H1 (cell line): Measurements from ENCODE around the gene SPATA21. TPM values are rescaled to one million over a fixed set of nuclear protein-coding genes. Genes with fewer than 3 reads are reported as not detected.

Experiments
- CTCF ChIA-PET: fragments of 300-600 bp; sonication (Branson Sonifier 250); formaldehyde crosslinking; loops from one replicate; lab custom pipeline; 2021; ENCODE audit not compliant: partially characterized antibody; lab: Charles Lee
- POLR2A ChIA-PET: fragments of 300-600 bp; sonication (Branson Sonifier 250); formaldehyde crosslinking; loops from one replicate; lab custom pipeline; 2021; ENCODE audit warnings: inconsistent platforms; ENCODE audit not compliant: partially characterized antibody; lab: Charles Lee
- DNase-seq, 2 experiments: peaks; one replicate each; pipeline versions ENCODE4 v3.0.0 to v3.0.0-alpha.2; 2010 to 2022; ENCODE audit warnings: low spot score in 2 of 2, low read depth in 1 of 2, mixed read lengths in 1 of 2
- FAIRE-seq: peaks from 2 replicates; lab custom pipeline; 2011; peaks lifted over from hg19 to GRCh38; lab: Jason Lieb, UNC
- H2AFZ ChIP-seq: 2 replicates; pipeline ENCODE4 v1.8.1; 2012; ENCODE audit warnings: low read length, inconsistent platforms
- H2AK5ac ChIP-seq: 2 replicates; pipeline ENCODE4 v1.6.1; 2013; ENCODE audit warnings: low read depth, low read length
- H2BK120ac ChIP-seq: replicated peaks from 2 replicates; pipeline ENCODE3; 2013; ENCODE audit warnings: low read depth, low read length, inconsistent platforms
- H2BK12ac ChIP-seq: 2 replicates; pipeline ENCODE4 v1.6.1; 2013; ENCODE audit warnings: low read depth, low read length
- H2BK15ac ChIP-seq: 2 replicates; pipeline ENCODE4 v1.6.1; 2013; ENCODE audit warnings: low read length
- H2BK20ac ChIP-seq: 2 replicates; pipeline ENCODE4 v1.6.1; 2013; ENCODE audit warnings: low read length
- H2BK5ac ChIP-seq: 2 replicates; pipeline ENCODE4 v1.6.1; 2013; ENCODE audit warnings: low read depth, low read length
- H3K14ac ChIP-seq: 2 replicates; pipeline ENCODE4 v1.6.1; 2013; ENCODE audit warnings: inconsistent platforms; ENCODE audit not compliant: insufficient read length
- H3K18ac ChIP-seq: 2 replicates; pipeline ENCODE4 v1.6.1; 2013; ENCODE audit warnings: low read length; ENCODE audit errors: extremely low read depth
- H3K23ac ChIP-seq: 2 replicates; pipeline ENCODE4 v1.6.1; 2013; ENCODE audit warnings: inconsistent platforms; ENCODE audit not compliant: insufficient read length
- H3K23me2 ChIP-seq: 2 replicates; pipeline ENCODE4 v1.6.1; 2013; ENCODE audit warnings: low read depth, low read length
- H3K27ac ChIP-seq: 2 replicates; pipeline ENCODE4 v1.6.1; 2011; ENCODE audit warnings: low read depth, low read length, inconsistent platforms
- H3K27me3 ChIP-seq, 4 experiments: replicated peaks in 1 of 4; 1 replicate in 1 of 4; 2 replicates in 3 of 4; pipeline versions ENCODE4 v1.6.1 to v1.8.1; 2011 to 2013; ENCODE audit warnings: low read length in 3 of 4, mild to moderate bottlenecking in 3 of 4, inconsistent platforms in 2 of 4, mixed read lengths in 2 of 4, moderate library complexity in 1 of 4; ENCODE audit not compliant: control insufficient read depth in 3 of 4, insufficient read depth in 3 of 4; ENCODE audit errors: extremely low read depth in 1 of 4
- H3K36me3 ChIP-seq, 4 experiments: 2 replicates each; pipeline versions ENCODE4 v1.6.1 to v1.8.1; 2011 to 2013; ENCODE audit warnings: mild to moderate bottlenecking in 4 of 4, low read length in 3 of 4, moderate library complexity in 2 of 4, control low read depth in 1 of 4, inconsistent platforms in 1 of 4; ENCODE audit not compliant: insufficient read depth in 4 of 4, control insufficient read depth in 2 of 4
- H3K4ac ChIP-seq: replicated peaks from 2 replicates; pipeline ENCODE3; 2013; ENCODE audit warnings: low read length, low read depth, mixed read lengths, inconsistent platforms; ENCODE audit not compliant: insufficient read length
- H3K4me1 ChIP-seq, 4 experiments: replicated peaks in 1 of 4; 1 replicate in 1 of 4; 2 replicates in 3 of 4; pipeline versions ENCODE4 v1.6.1 to v1.8.1; 2011 to 2013; ENCODE audit warnings: low read length in 3 of 4, inconsistent platforms in 2 of 4, mixed read lengths in 1 of 4; ENCODE audit not compliant: insufficient read depth in 4 of 4, control insufficient read depth in 3 of 4
- H3K4me2 ChIP-seq, 2 experiments: 2 replicates each; pipeline versions ENCODE4 v1.6.1 to v1.8.1; 2011 to 2013; ENCODE audit warnings: low read depth in 2 of 2, low read length in 2 of 2, control low read depth in 1 of 2, inconsistent platforms in 1 of 2, mild to moderate bottlenecking in 1 of 2; ENCODE audit not compliant: insufficient read depth in 1 of 2
- H3K4me3 ChIP-seq, 4 experiments: fragments of 200-600, 300-600 bp in 1 of 4; sonication (generic), shearing (Covaris generic), sonication (Bioruptor Twin) in 1 of 4; 2 replicates each; pipeline versions ENCODE4 v1.5.1 to v1.8.1; 2011 to 2016; ENCODE audit warnings: low read length in 4 of 4, low read depth in 3 of 4, control low read depth in 2 of 4, inconsistent platforms in 2 of 4, mild to moderate bottlenecking in 2 of 4, mixed read lengths in 1 of 4, moderate library complexity in 1 of 4; ENCODE audit not compliant: insufficient read depth in 2 of 4; ENCODE audit errors: extremely low read depth in 1 of 4
- H3K56ac ChIP-seq: replicated peaks from 2 replicates; pipeline ENCODE3; 2013; ENCODE audit warnings: low read depth, mild to moderate bottlenecking, mixed read lengths, low read length, inconsistent platforms; ENCODE audit not compliant: insufficient read length
- H3K79me1 ChIP-seq: 2 replicates; pipeline ENCODE4 v1.6.1; 2013; ENCODE audit warnings: low read depth, low read length, control low read depth
- H3K79me2 ChIP-seq, 2 experiments: 2 replicates each; pipeline versions ENCODE4 v1.6.1 to v1.8.1; 2012 to 2013; ENCODE audit warnings: low read length in 2 of 2, mild to moderate bottlenecking in 2 of 2, inconsistent platforms in 1 of 2; ENCODE audit not compliant: insufficient read depth in 2 of 2, control insufficient read depth in 1 of 2
- H3K9ac ChIP-seq, 4 experiments: replicated peaks in 1 of 4; 1 replicate in 1 of 4; 2 replicates in 3 of 4; pipeline versions ENCODE4 v1.6.1 to v1.8.1; 2011 to 2013; ENCODE audit warnings: low read depth in 3 of 4, low read length in 3 of 4, control low read depth in 2 of 4, mild to moderate bottlenecking in 2 of 4, moderate library complexity in 2 of 4, inconsistent platforms in 1 of 4; ENCODE audit errors: extremely low read depth in 1 of 4
- H3K9me3 ChIP-seq, 2 experiments: 2 replicates each; pipeline versions ENCODE4 v1.6.1 to v1.8.1; 2012 to 2013; ENCODE audit warnings: mild to moderate bottlenecking in 2 of 2, moderate library complexity in 2 of 2, control low read depth in 1 of 2, inconsistent platforms in 1 of 2, low read depth in 1 of 2, low read length in 1 of 2, mixed read lengths in 1 of 2; ENCODE audit not compliant: insufficient read depth in 2 of 2
- H4K20me1 ChIP-seq, 2 experiments: replicated peaks in 1 of 2; 2 replicates each; pipeline versions ENCODE3 to v1.8.1; 2011 to 2013; ENCODE audit warnings: inconsistent platforms in 2 of 2, low read length in 2 of 2, mild to moderate bottlenecking in 1 of 2; ENCODE audit not compliant: insufficient read depth in 2 of 2, control insufficient read depth in 1 of 2
- H4K5ac ChIP-seq: 2 replicates; pipeline ENCODE4 v1.6.1; 2013; ENCODE audit warnings: low read length, low read depth, mixed read lengths, inconsistent platforms; ENCODE audit not compliant: insufficient read length
- H4K8ac ChIP-seq: 2 replicates; pipeline ENCODE4 v1.8.0; 2013; ENCODE audit warnings: mild to moderate bottlenecking, moderate library complexity, low read length, inconsistent platforms; ENCODE audit not compliant: insufficient read depth; ENCODE audit errors: extremely low read depth
- H4K91ac ChIP-seq: replicated peaks from 2 replicates; pipeline ENCODE3; 2013; ENCODE audit warnings: low read length, mixed read lengths, inconsistent platforms; ENCODE audit not compliant: insufficient read length
- KDM4A ChIP-seq: IDR thresholded peaks from one replicate; pipeline ENCODE4 v1.7.1; 2012; ENCODE audit warnings: low read depth, mild to moderate bottlenecking, moderate library complexity, low read length, inconsistent platforms; ENCODE audit not compliant: severe bottlenecking
- RFX5 ChIP-seq: IDR thresholded peaks from 2 replicates; pipeline ENCODE4 v1.6.1; 2011; ENCODE audit warnings: low read depth, low read length, improper control_type of control experiment, borderline replicate concordance
- SIRT6 ChIP-seq: IDR thresholded peaks from one replicate; pipeline ENCODE4 v1.7.1; 2012; ENCODE audit warnings: low read length, inconsistent platforms
- TAF7 ChIP-seq: optimal IDR thresholded peaks from 2 replicates; pipeline ENCODE3; 2011; ENCODE audit warnings: low read depth, mild to moderate bottlenecking, inconsistent platforms, low read length, moderate library complexity, borderline replicate concordance
- WGBS, 2 experiments: shearing (Covaris generic) in 1 of 2; methylation state at CpG; one replicate each; pipeline versions ENCODE4 v1.1.6 to v1.1.7; 2013 to 2015; ENCODE audit warnings: low lambda C conversion rate in 2 of 2, mixed read lengths in 2 of 2, inconsistent platforms in 1 of 2, low coverage in 1 of 2, missing lambda C conversion rate in 1 of 2; ENCODE audit not compliant: insufficient replicate concordance in 2 of 2, insufficient coverage in 1 of 2, insufficient read length in 1 of 2; ENCODE audit errors: extremely low coverage in 1 of 2, missing lambda C conversion rate in 1 of 2; 5-methylcytosine and 5-hydroxymethylcytosine counted together
- polyA plus RNA-seq, 7 experiments: library from polyadenylated mRNA; depleted of rRNA in 3 of 7; stranded (reverse) in 5 of 7; unstranded in 2 of 7; fragments of >200 nt in 5 of 7; fragments of 200-250 nt in 2 of 7; gene quantifications; 1 replicate in 5 of 7; 2 replicates in 1 of 7; 4 replicates in 1 of 7; pipeline versions ENCODE4 v1.2.1 to v1.2.3, GENCODE V29; 2011 to 2013; ENCODE audit warnings: missing spikeins in 2 of 7, mixed read lengths in 2 of 7
- total RNA-seq: library from RNA; stranded (reverse); fragmentation: NEBNext Ultra II Directional; extraction: Animal tissue kit (Norgen Biotek cat#: 25700); gene quantifications from 2 replicates; pipeline ENCODE4 v1.2.1, GENCODE V29; 2021
- TF ChIP-seq, protein P1 (sequence below): IDR thresholded peaks from 2 replicates; pipeline ENCODE4 v1.6.1; 2011; ENCODE audit warnings: low read length, improper control_type of control experiment
- TF ChIP-seq, protein P2 (sequence below): IDR thresholded peaks from 2 replicates; pipeline ENCODE4 v1.6.1; 2012; ENCODE audit warnings: low read length, inconsistent platforms

The SPATA21 gene
- total and polyA plus RNA-seq, 2 of the 8 experiments (the other 6 are each of a cell fraction or from before 2014, with no cell fraction given) = not detected

DNA sequence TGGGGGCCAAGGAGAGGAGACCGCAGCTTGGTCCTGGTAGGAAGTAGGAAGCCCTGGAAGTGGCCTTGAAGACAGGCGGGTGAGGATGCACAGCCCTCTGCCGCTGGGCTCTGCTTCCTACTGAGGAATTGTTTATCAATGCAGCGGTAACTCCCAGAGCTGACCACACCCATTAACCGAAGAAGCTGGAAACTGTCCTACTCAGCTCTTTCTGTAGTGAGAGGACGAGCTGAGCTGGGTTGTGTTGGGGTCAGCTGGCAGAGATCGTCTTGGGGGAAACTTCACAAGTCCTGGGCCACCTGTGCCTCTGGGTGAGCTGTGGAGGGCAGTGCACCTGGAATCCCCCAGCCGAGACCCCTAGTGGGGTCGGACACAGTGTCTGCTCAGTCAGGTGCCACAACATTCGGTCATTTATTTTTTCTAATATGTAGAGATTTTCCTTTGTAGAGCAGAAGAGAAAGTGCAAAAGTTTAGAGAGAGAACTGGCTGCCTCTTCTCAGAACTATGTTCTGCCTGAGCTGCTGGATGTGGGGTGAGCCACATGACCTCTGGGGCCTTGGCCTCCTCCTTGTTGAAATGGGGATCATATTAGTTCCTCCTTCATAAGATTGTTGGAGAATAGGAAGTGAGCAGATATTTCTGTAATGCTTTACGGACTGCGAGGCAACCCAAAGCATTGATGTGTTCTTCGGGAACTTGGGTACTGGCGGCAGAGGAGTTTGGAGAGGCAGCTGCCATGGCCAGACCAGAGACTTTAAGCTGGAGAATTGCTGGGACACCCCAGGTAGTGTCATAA is 6.9 kb upstream of the SPATA21 start:
- no peak overlapping the region for H3K4me3 ChIP-seq
- no peak overlapping the region for H3K27ac ChIP-seq
- no peak overlapping the region for H3K9ac ChIP-seq
- H3K14ac ChIP-seq = no peak overlapping the region
- H2BK20ac ChIP-seq = no peak overlapping the region
- TF ChIP-seq RFX5 (no peak), SIRT6 (no peak), TAF7 (no peak), KDM4A (no peak)
- TF ChIP-seq, protein P1, sequence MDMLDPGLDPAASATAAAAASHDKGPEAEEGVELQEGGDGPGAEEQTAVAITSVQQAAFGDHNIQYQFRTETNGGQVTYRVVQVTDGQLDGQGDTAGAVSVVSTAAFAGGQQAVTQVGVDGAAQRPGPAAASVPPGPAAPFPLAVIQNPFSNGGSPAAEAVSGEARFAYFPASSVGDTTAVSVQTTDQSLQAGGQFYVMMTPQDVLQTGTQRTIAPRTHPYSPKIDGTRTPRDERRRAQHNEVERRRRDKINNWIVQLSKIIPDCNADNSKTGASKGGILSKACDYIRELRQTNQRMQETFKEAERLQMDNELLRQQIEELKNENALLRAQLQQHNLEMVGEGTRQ = no peak
- TF ChIP-seq, protein P2, sequence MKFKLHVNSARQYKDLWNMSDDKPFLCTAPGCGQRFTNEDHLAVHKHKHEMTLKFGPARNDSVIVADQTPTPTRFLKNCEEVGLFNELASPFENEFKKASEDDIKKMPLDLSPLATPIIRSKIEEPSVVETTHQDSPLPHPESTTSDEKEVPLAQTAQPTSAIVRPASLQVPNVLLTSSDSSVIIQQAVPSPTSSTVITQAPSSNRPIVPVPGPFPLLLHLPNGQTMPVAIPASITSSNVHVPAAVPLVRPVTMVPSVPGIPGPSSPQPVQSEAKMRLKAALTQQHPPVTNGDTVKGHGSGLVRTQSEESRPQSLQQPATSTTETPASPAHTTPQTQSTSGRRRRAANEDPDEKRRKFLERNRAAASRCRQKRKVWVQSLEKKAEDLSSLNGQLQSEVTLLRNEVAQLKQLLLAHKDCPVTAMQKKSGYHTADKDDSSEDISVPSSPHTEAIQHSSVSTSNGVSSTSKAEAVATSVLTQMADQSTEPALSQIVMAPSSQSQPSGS = no peak
- no peak for FAIRE-seq
- no peak overlapping the region for H2BK120ac ChIP-seq
- no peak overlapping the region; the same call in 1 of the 2 replicates for H4K8ac ChIP-seq
- peaks cover 0 to 27% (median 8%) of the 10 kb centered on the region in 4 experiments; a peak in 6 of 8 replicates for H3K36me3 ChIP-seq
- CTCF ChIA-PET = interaction anchor here (0.6 to 1.8 kb wide), 5 partner anchors 11 to 177 kb away, joined by 3 to 5 read pairs (median 3); no protein-coding TSS in a partner anchor
- H2BK12ac ChIP-seq = no peak overlapping the region
- H2BK15ac ChIP-seq = no peak overlapping the region
- H3K4ac ChIP-seq = no peak overlapping the region
- no peaks in the 10 kb centered on the region; a peak in 1 of 4 replicates for H3K79me2 ChIP-seq
- no peaks in the 10 kb centered on the region; the same call in 1 of the 2 replicates for H3K79me1 ChIP-seq
- H4K91ac ChIP-seq = no peak overlapping the region
- H2AFZ ChIP-seq = no peak overlapping the region
- peaks cover 4% of the 10 kb centered on the region; the same call in 1 of the 2 replicates for H3K23me2 ChIP-seq
- H4K5ac ChIP-seq = no peak overlapping the region
- 92% methylated on average over 14 of the region's 14 CpGs; no CpG with 5 or more reads in 1 of the 2 experiments for WGBS, 2 experiments
- peaks cover 13 to 20% of the 10 kb centered on the region in 2 experiments for H4K20me1 ChIP-seq
- no peak overlapping the region for H3K4me2 ChIP-seq
- no peaks in the 10 kb centered on the region for H3K9me3 ChIP-seq
- peaks cover 0 to 2% (median 0%) of the 10 kb centered on the region in 4 experiments; a peak in 3 of 7 replicates for H3K4me1 ChIP-seq
- no peak overlapping the region for H3K18ac ChIP-seq
- H3K27me3 ChIP-seq = peaks cover 0 to 4% (median 3%) of the 10 kb centered on the region in 4 experiments; a peak in 1 of 7 replicates
- no peak overlapping the region for H3K56ac ChIP-seq
- H3K23ac ChIP-seq = no peak overlapping the region
- POLR2A ChIA-PET = interaction anchor here (1.0 to 1.1 kb wide), 2 partner anchors 8 to 46 kb away, joined by 3 read pairs; no protein-coding TSS in a partner anchor
- H2AK5ac ChIP-seq = no peak overlapping the region
- H2BK5ac ChIP-seq = no peak overlapping the region
- DNase-seq = no peak
